Right cardiac atrium (tissue), 5 donors: ENCODE results near the gene PWWP2B. TPM values are rescaled to one million over a fixed set of nuclear protein-coding genes. Genes with fewer than 3 reads are reported as not detected.

Experiments
- ATAC-seq, 2 donors: fragments of 200-7000 bp; cut with Tn5 transposase; one replicate each; pipeline versions ENCODE4 v1.8.0 to v1.9.1; 2020; ENCODE audit warnings: moderate library complexity in 2 of 2, mild to moderate bottlenecking in 1 of 2
- DNase-seq, 3 donors: peaks; one replicate each; pipeline ENCODE4 v3.0.0-alpha.2; 2020
- H3K27ac ChIP-seq: one replicate; pipeline ENCODE4 v1.5.1; 2013; ENCODE audit warnings: mild to moderate bottlenecking, low read length, control low read depth, moderate library complexity
- H3K27me3 ChIP-seq: one replicate; pipeline ENCODE4 v1.6.1; 2013; ENCODE audit not compliant: control insufficient read depth, insufficient read depth
- H3K4me1 ChIP-seq: one replicate; pipeline ENCODE4 v1.6.1; 2013; ENCODE audit warnings: low read length; ENCODE audit not compliant: control insufficient read depth, insufficient read depth
- H3K4me3 ChIP-seq: one replicate; pipeline ENCODE4 v1.5.1; 2013; ENCODE audit warnings: low read length, control low read depth
- H3K9me3 ChIP-seq: one replicate; pipeline ENCODE4 v1.6.1; 2013; ENCODE audit warnings: low read length; ENCODE audit not compliant: control insufficient read depth
- WGBS: extraction: QIAGEN DNeasy Blood & Tissue Kit; methylation state at CpG from one replicate; pipeline ENCODE4 v1.1.7; 2013; 5-methylcytosine and 5-hydroxymethylcytosine counted together
- intact Hi-C, 4 donors: fragments of 100-400 bp; cut with DNase I; formaldehyde crosslinking; loops; one replicate each; pipeline versions ENCODE4 v1.11.0 to v1.14.0; 2022 to 2023
- polyA plus RNA-seq: library from polyadenylated mRNA; stranded (reverse); fragments of 200-250 nt; gene quantifications from one replicate; pipeline ENCODE4 v1.2.3, GENCODE V29; 2013
- total RNA-seq, 4 donors: library from RNA; stranded (reverse); fragmentation: NEBNext Ultra II Directional; extraction: Animal tissue kit (Norgen Biotek cat#: 25700); gene quantifications; one replicate each; pipeline ENCODE4 v1.2.1, GENCODE V29; 2021
- donor health status: healthy with polysubstance abuse.
- donor health status: DM: no; HTN: yes; CAD: no.
- donor health status: DM: no; HTN: no; CAD: no.
- donor health status: DM: no; HTN: yes; CAD: no; lungs with severe emphysema.
- donor health status: DM: yes; HTN: yes; CAD: no.

Gene PWWP2B
- total and polyA plus RNA-seq, 5 donors, result 7.0 to 10.6 (median 9.1) TPM

- Histone ChIP-seq H3K9me3 (no peaks in the 10 kb centered on the region), H3K27me3 (no peaks in the 10 kb centered on the region), H3K4me3 (no peak overlapping the region), H3K4me1 (no peaks in the 10 kb centered on the region), H3K27ac (no peak overlapping the region)
- ATAC-seq (no peak), DNase-seq (peak in 2 of 3 donors; percentile 28 to 49)
- WGBS, result 92% methylated on average over 13 of the region's 13 CpGs
- intact Hi-C loops, result no loop called here
These were observed 40.5 kb downstream of the PWWP2B start for GRCh38 chr10:132437541-132437950.

GRCh38 chr10:132438091-132439024, 41.4 kb downstream of the PWWP2B start:
- ATAC-seq, result peak in 1 of 2 donors; percentile 9
- intact Hi-C loops, result no loop called here
- Histone ChIP-seq H3K27me3 (no peaks in the 10 kb centered on the region), H3K4me1 (no peaks in the 10 kb centered on the region), H3K9me3 (no peaks in the 10 kb centered on the region), H3K4me3 (no peak overlapping the region), H3K27ac (no peak overlapping the region)
- DNase-seq, result peak in 2 of 3 donors; percentile 29 to 46
- WGBS, result 83% methylated on average over 19 of the region's 19 CpGs

GRCh38 chr10:132439025-132439388, 42.0 kb downstream of the PWWP2B start:
- H3K4me1 ChIP-seq, result no peaks in the 10 kb centered on the region
- no peak overlapping the region for H3K27ac ChIP-seq
- DNase-seq (peak in 2 of 3 donors; percentile 24 to 37), ATAC-seq (peak in 1 of 2 donors; percentile 5)
- H3K9me3 ChIP-seq, result no peaks in the 10 kb centered on the region
- 57% methylated on average over 6 of the region's 6 CpGs for WGBS
- no peak overlapping the region for H3K4me3 ChIP-seq
- intact Hi-C loops, result no loop called here
- no peaks in the 10 kb centered on the region for H3K27me3 ChIP-seq

GRCh38 chr10:132439424-132440163, 42.6 kb downstream of the PWWP2B start:
- DNase-seq (peak in 2 of 3 donors; percentile 20 to 40), ATAC-seq (no peak)
- H3K4me1 ChIP-seq, result no peaks in the 10 kb centered on the region
- intact Hi-C loops, result no loop called here
- no peak overlapping the region for H3K4me3 ChIP-seq
- WGBS, result 95% methylated on average over 18 of the region's 18 CpGs
- no peaks in the 10 kb centered on the region for H3K27me3 ChIP-seq
- no peaks in the 10 kb centered on the region for H3K9me3 ChIP-seq
- no peak overlapping the region for H3K27ac ChIP-seq

- 89% methylated on average over 25 of the region's 25 CpGs for WGBS
- intact Hi-C loops, result no loop called here
- DNase-seq (peak in 1 of 3 donors; percentile 33), ATAC-seq (no peak)
- no peaks in the 10 kb centered on the region for H3K27me3 ChIP-seq
- no peak overlapping the region for H3K27ac ChIP-seq
- H3K4me3 ChIP-seq, result no peak overlapping the region
- H3K4me1 ChIP-seq, result no peaks in the 10 kb centered on the region
- no peaks in the 10 kb centered on the region for H3K9me3 ChIP-seq
These were observed 44.0 kb downstream of the PWWP2B start for GRCh38 chr10:132440791-132441565.

GRCh38 chr10:132441818-132442524, 45.0 kb downstream of the PWWP2B start:
- no peaks in the 10 kb centered on the region for H3K9me3 ChIP-seq
- 89% methylated on average over 22 of the region's 22 CpGs for WGBS
- no peak overlapping the region for H3K27ac ChIP-seq
- H3K4me3 ChIP-seq, result no peak overlapping the region
- intact Hi-C loops, result no loop called here
- no peaks in the 10 kb centered on the region for H3K27me3 ChIP-seq
- ATAC-seq (no peak), DNase-seq (peak in 1 of 3 donors; percentile 20)
- H3K4me1 ChIP-seq, result peaks cover 2% of the 10 kb centered on the region

- H3K27me3 ChIP-seq, result no peaks in the 10 kb centered on the region
- ATAC-seq, result no peak
These were observed 45.6 kb downstream of the PWWP2B start for GRCh38 chr10:132442636-132443035.

GRCh38 chr10:132443605-132443982, 46.6 kb downstream of the PWWP2B start:
- no peak for ATAC-seq
- 47% methylated on average over 10 of the region's 10 CpGs for WGBS

More at GRCh38 chr10:132442636-132443035, 45.6 kb downstream of the PWWP2B start:
- peak in 1 of 3 donors; percentile 63 for DNase-seq
- Histone ChIP-seq H3K9me3 (no peaks in the 10 kb centered on the region), H3K4me1 (peaks cover 2% of the 10 kb centered on the region), H3K27ac (no peak overlapping the region), H3K4me3 (no peak overlapping the region)
- 75% methylated on average over 10 of the region's 10 CpGs for WGBS
- intact Hi-C loops, result no loop called here

GRCh38 chr10:132443983-132444876, 47.2 kb downstream of the PWWP2B start:
- Histone ChIP-seq H3K27ac (no peak overlapping the region), H3K4me3 (no peak overlapping the region), H3K4me1 (peaks cover 2% of the 10 kb centered on the region), H3K27me3 (no peaks in the 10 kb centered on the region), H3K9me3 (no peaks in the 10 kb centered on the region)
- no peak for ATAC-seq
- DNase-seq, result peak in 1 of 3 donors; percentile 42
- WGBS, result 68% methylated on average over 13 of the region's 13 CpGs
- intact Hi-C loops, result no loop called here

More at GRCh38 chr10:132443605-132443982, 46.6 kb downstream of the PWWP2B start:
- H3K27me3 ChIP-seq, result no peaks in the 10 kb centered on the region
- H3K4me3 ChIP-seq, result no peak overlapping the region
- H3K27ac ChIP-seq, result no peak overlapping the region
- H3K4me1 ChIP-seq, result peaks cover 2% of the 10 kb centered on the region
- intact Hi-C loops, result no loop called here
- DNase-seq, result peak in 2 of 3 donors; percentile 57 to 74
- no peaks in the 10 kb centered on the region for H3K9me3 ChIP-seq
